Uterus (tissue), 2 donors: ENCODE data around the gene CNOT3.

ENCODE experiments used
- POLR2A ChIP-seq, 2 donors: fragments of 450-650 bp; IDR thresholded peaks; one replicate each; pipeline ENCODE4 v1.6.1; 2016; ENCODE audit warnings: antibody characterized with exemption in 2 of 2, mild to moderate bottlenecking in 1 of 2, moderate library complexity in 1 of 2
- TF ChIP-seq, protein P1 (sequence below), 4 experiments: fragments of 200-600 bp in 2 of 4; fragments of 450-650 bp in 2 of 4; sonication (generic) in 2 of 4; IDR thresholded peaks; one replicate each; pipeline ENCODE4 v1.5.1; 2016 to 2019; ENCODE audit warnings: antibody characterized with exemption in 4 of 4, mild to moderate bottlenecking in 2 of 4, moderate library complexity in 1 of 4

DNA sequence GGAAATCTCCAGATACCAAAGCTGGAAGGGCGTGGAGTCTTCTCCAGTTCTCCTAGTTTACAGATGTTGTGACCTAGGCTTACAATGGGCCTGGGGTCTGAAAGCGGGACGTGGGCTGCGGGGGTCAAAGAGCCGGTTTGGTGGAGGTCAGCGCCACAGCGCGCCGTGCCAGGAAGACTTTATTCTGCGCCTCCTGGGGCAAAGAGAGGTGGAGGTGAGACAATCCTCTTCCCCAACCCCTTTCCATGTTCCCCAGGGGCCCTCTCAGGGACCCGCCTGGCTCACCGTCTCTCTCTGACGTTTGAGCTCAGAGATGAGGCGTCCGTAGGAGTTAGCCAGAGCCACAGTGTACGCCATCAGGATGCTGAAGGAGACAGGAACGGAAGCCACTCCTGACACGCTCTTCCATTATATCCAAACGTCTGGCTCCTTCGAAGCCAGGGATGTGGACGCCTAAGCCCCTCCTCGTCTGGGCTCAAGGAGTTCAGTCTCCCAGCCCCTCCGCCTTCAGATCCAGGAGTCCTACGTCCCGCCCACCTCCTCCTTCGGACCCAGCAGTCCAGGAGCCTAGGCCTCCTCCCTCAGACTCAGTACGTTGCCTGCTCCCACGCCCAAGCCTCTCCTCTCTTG is 22.7 kb downstream of the CNOT3 start:
- TF ChIP-seq, protein P1, sequence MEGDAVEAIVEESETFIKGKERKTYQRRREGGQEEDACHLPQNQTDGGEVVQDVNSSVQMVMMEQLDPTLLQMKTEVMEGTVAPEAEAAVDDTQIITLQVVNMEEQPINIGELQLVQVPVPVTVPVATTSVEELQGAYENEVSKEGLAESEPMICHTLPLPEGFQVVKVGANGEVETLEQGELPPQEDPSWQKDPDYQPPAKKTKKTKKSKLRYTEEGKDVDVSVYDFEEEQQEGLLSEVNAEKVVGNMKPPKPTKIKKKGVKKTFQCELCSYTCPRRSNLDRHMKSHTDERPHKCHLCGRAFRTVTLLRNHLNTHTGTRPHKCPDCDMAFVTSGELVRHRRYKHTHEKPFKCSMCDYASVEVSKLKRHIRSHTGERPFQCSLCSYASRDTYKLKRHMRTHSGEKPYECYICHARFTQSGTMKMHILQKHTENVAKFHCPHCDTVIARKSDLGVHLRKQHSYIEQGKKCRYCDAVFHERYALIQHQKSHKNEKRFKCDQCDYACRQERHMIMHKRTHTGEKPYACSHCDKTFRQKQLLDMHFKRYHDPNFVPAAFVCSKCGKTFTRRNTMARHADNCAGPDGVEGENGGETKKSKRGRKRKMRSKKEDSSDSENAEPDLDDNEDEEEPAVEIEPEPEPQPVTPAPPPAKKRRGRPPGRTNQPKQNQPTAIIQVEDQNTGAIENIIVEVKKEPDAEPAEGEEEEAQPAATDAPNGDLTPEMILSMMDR (IDR thresholded peaks at IDR 0.05): peak in 1 of 4 experiments; percentile 16
- no peak for TF ChIP-seq POLR2A (IDR thresholded peaks at IDR 0.05)
